Skeletal muscle cell (primary cell): ENCODE measurements around the gene FCRL4.

ENCODE experiments used
- DNase-seq: peaks from one replicate; pipeline ENCODE4 v3.0.0-alpha.2; 2010; ENCODE audit warnings: low read depth
- H3K4me3 ChIP-seq: 2 replicates; pipeline ENCODE4 v1.5.1; 2011; ENCODE audit warnings: low read depth, mild to moderate bottlenecking, control low read depth, low read length, moderate library complexity

The FCRL4 gene

GRCh38 chr1:157597959-157598667, at the start of gene FCRL4:
FCRL4 (minus strand) TSS chr1:157598085; CDS start chr1:157597944, 141 bp downstream.
- no peak for DNase-seq
- H3K4me3 ChIP-seq, result no peak within 1 kb of the TSS

GRCh38 chr1:157646144-157646543, 48.3 kb upstream of the FCRL4 start:
- H3K4me3 ChIP-seq, result no peak overlapping the region
- no peak for DNase-seq

- no peak overlapping the region for H3K4me3 ChIP-seq
- DNase-seq, result no peak
Observed at GRCh38 chr1:157641177-157641576, 43.3 kb upstream of the FCRL4 start.

- DNase-seq, result no peak
- no peak overlapping the region for H3K4me3 ChIP-seq
Observed at GRCh38 chr1:157639800-157640199, 41.9 kb upstream of the FCRL4 start.

GRCh38 chr1:157628773-157629172, 30.9 kb upstream of the FCRL4 start:
- H3K4me3 ChIP-seq, result no peak overlapping the region
- no peak for DNase-seq

- no peak for DNase-seq
- no peak overlapping the region for H3K4me3 ChIP-seq
Observed at GRCh38 chr1:157626099-157626498, 28.2 kb upstream of the FCRL4 start.

- DNase-seq, result no peak
- no peak overlapping the region for H3K4me3 ChIP-seq
Observed at GRCh38 chr1:157624471-157624870, 26.6 kb upstream of the FCRL4 start.

GRCh38 chr1:157622471-157622870, 24.6 kb upstream of the FCRL4 start:
- no peak for DNase-seq

GRCh38 chr1:157618190-157618589, 20.3 kb upstream of the FCRL4 start:
- no peak for DNase-seq
- no peak overlapping the region for H3K4me3 ChIP-seq

More at GRCh38 chr1:157622471-157622870, 24.6 kb upstream of the FCRL4 start:
- H3K4me3 ChIP-seq, result no peak overlapping the region

GRCh38 chr1:157600236-157600635, 2.4 kb upstream of the FCRL4 start:
- H3K4me3 ChIP-seq, result no peak overlapping the region
- no peak for DNase-seq

GRCh38 chr1:157596384-157596783, 1.5 kb downstream of the FCRL4 start:
- no peak for DNase-seq
- H3K4me3 ChIP-seq, result no peak overlapping the region

- no peak for DNase-seq
- no peak overlapping the region for H3K4me3 ChIP-seq
Observed at GRCh38 chr1:157595356-157595755, 2.5 kb downstream of the FCRL4 start.

- DNase-seq, result no peak
Observed at GRCh38 chr1:157585984-157586383, 11.9 kb downstream of the FCRL4 start.

GRCh38 chr1:157584503-157584902, 13.4 kb downstream of the FCRL4 start:
- H3K4me3 ChIP-seq, result no peak overlapping the region
- no peak for DNase-seq

More at GRCh38 chr1:157585984-157586383, 11.9 kb downstream of the FCRL4 start:
- no peak overlapping the region for H3K4me3 ChIP-seq

GRCh38 chr1:157580828-157581210, 17.1 kb downstream of the FCRL4 start:
- H3K4me3 ChIP-seq, result no peak overlapping the region
- DNase-seq, result no peak

GRCh38 chr1:157580179-157580827, 17.6 kb downstream of the FCRL4 start:
- H3K4me3 ChIP-seq, result no peak overlapping the region
- DNase-seq, result peak; percentile 8

- no peak overlapping the region for H3K4me3 ChIP-seq
- DNase-seq, result no peak
Observed at GRCh38 chr1:157577420-157577819, 20.5 kb downstream of the FCRL4 start.

GRCh38 chr1:157575744-157576143, 22.1 kb downstream of the FCRL4 start:
- H3K4me3 ChIP-seq, result no peak overlapping the region
- no peak for DNase-seq

GRCh38 chr1:157574836-157575235, 23.0 kb downstream of the FCRL4 start:
- no peak overlapping the region for H3K4me3 ChIP-seq
- DNase-seq, result no peak

GRCh38 chr1:157566484-157567300, 31.2 kb downstream of the FCRL4 start:
- no peak for DNase-seq
- no peak overlapping the region for H3K4me3 ChIP-seq
